Endometrial microvascular endothelial cells (primary cell): Measurements from ENCODE around the gene MYO5B. TPM values are rescaled to one million over a fixed set of nuclear protein-coding genes. Genes with fewer than 3 reads are reported as not detected.

Source experiments
- in situ Hi-C: cut with HindIII; loops from 2 replicates; pipeline ENCODE4 v1.10.0; 2017; ENCODE audit warnings: low sequenced_read_pairs, low pct_unique_long_range_greater_than_20kb; ENCODE audit errors: inconsistent ontology term
- total RNA-seq: library from RNA; depleted of rRNA; stranded (reverse); fragments of >200 nt; gene quantifications from one replicate; pipeline ENCODE4 v1.2.3, GENCODE V29; 2015; ENCODE audit errors: inconsistent ontology term

MYO5B gene
- total RNA-seq, 1 donor from 2014 or later, result 1.3 TPM

GRCh38 chr18:50190926-50191325 is 4.0 kb downstream of the MYO5B start:
- in situ Hi-C loops, result no loop called here

- in situ Hi-C loops, result no loop called here
Observed at GRCh38 chr18:50190236-50190635, 4.7 kb downstream of the MYO5B start.

- in situ Hi-C loops, result no loop called here
Observed at GRCh38 chr18:50189160-50189559, 5.8 kb downstream of the MYO5B start.

GRCh38 chr18:50188652-50189051 is 6.3 kb downstream of the MYO5B start:
- in situ Hi-C loops, result no loop called here

- in situ Hi-C loops, result no loop called here
Observed at GRCh38 chr18:50187659-50188058, 7.3 kb downstream of the MYO5B start.

GRCh38 chr18:50186385-50186784 is 8.6 kb downstream of the MYO5B start:
- in situ Hi-C loops, result no loop called here

- in situ Hi-C loops, result no loop called here
Observed at GRCh38 chr18:50183556-50183955, 11.4 kb downstream of the MYO5B start.

- in situ Hi-C loops, result no loop called here
Observed at GRCh38 chr18:50182511-50182910, 12.4 kb downstream of the MYO5B start.

- in situ Hi-C loops, result no loop called here
Observed at GRCh38 chr18:50181590-50181989, 13.4 kb downstream of the MYO5B start.

- in situ Hi-C loops, result no loop called here
Observed at GRCh38 chr18:50179465-50179864, 15.5 kb downstream of the MYO5B start.

GRCh38 chr18:50177294-50177992 is 17.5 kb downstream of the MYO5B start:
- in situ Hi-C loops, result no loop called here

- in situ Hi-C loops, result no loop called here
Observed at GRCh38 chr18:50172367-50172766, 22.6 kb downstream of the MYO5B start.

GRCh38 chr18:50171406-50171805 is 23.5 kb downstream of the MYO5B start:
- in situ Hi-C loops, result no loop called here

- in situ Hi-C loops, result no loop called here
Observed at GRCh38 chr18:50170004-50170403, 24.9 kb downstream of the MYO5B start.

- in situ Hi-C loops, result no loop called here
Observed at GRCh38 chr18:50169149-50169548, 25.8 kb downstream of the MYO5B start.

- in situ Hi-C loops, result no loop called here
Observed at GRCh38 chr18:50167966-50168365, 27.0 kb downstream of the MYO5B start.

GRCh38 chr18:50166901-50167300 is 28.0 kb downstream of the MYO5B start:
- in situ Hi-C loops, result no loop called here

- in situ Hi-C loops, result no loop called here
Observed at GRCh38 chr18:50163505-50163904, 31.4 kb downstream of the MYO5B start.

- in situ Hi-C loops, result no loop called here
Observed at GRCh38 chr18:50162486-50163304, 32.3 kb downstream of the MYO5B start.

GRCh38 chr18:50161597-50162205 is 33.2 kb downstream of the MYO5B start:
- in situ Hi-C loops, result no loop called here
